Hippocampal formation (tissue), 2 donors: ENCODE data around the gene EIF5.
A peak's percentile ranks its signal among the peaks of the same experiment; 100 is the strongest.

Source experiments
- DNase-seq, 2 donors: peaks; one replicate each; lab custom pipeline; 2025; lab: John Stamatoyannopoulos, UW

The EIF5 gene

GRCh38 chr14:103370087-103370486 lies 36.0 kb downstream of the EIF5 start:
- DNase-seq, result no peak

- DNase-seq, result no peak
Measured at GRCh38 chr14:103372017-103372416, 38.0 kb downstream of the EIF5 start.

- DNase-seq, result no peak
Measured at GRCh38 chr14:103372552-103373304, 38.7 kb downstream of the EIF5 start.

- DNase-seq, result no peak
Measured at GRCh38 chr14:103374121-103374520, 40.1 kb downstream of the EIF5 start.

GRCh38 chr14:103377522-103378037 lies 43.5 kb downstream of the EIF5 start:
- DNase-seq, result no peak

GRCh38 chr14:103378038-103378854 lies 44.2 kb downstream of the EIF5 start:
- no peak for DNase-seq

- no peak for DNase-seq
Measured at GRCh38 chr14:103380719-103381377, 46.8 kb downstream of the EIF5 start.

- DNase-seq, result no peak
Measured at GRCh38 chr14:103382376-103382775, 48.3 kb downstream of the EIF5 start.

GRCh38 chr14:103384450-103385151 lies 50.6 kb downstream of the EIF5 start:
- DNase-seq, result no peak

- DNase-seq, result peak; percentile 94 to 97
Measured at GRCh38 chr14:103385152-103385928, 51.3 kb downstream of the EIF5 start, which contains the start of gene MARK3. Gene MARK3, plus strand, starts transcription at chr14:103385415. Its CDS starts 615 bp downstream, at chr14:103386030.

- peak in 1 of 2 donors; percentile 32 for DNase-seq
Measured at GRCh38 chr14:103385929-103386712, 52.1 kb downstream of the EIF5 start.

GRCh38 chr14:103386713-103387329 lies 52.8 kb downstream of the EIF5 start:
- DNase-seq, result no peak

GRCh38 chr14:103388664-103389063 lies 54.6 kb downstream of the EIF5 start:
- DNase-seq, result no peak

- DNase-seq, result no peak
Measured at GRCh38 chr14:103390605-103391004, 56.6 kb downstream of the EIF5 start.

GRCh38 chr14:103391048-103391447 lies 57.0 kb downstream of the EIF5 start:
- DNase-seq, result peak in 1 of 2 donors; percentile 36

GRCh38 chr14:103392106-103392505 lies 58.1 kb downstream of the EIF5 start:
- DNase-seq, result no peak

GRCh38 chr14:103392572-103392971 lies 58.5 kb downstream of the EIF5 start:
- no peak for DNase-seq

GRCh38 chr14:103393070-103393469 lies 59.0 kb downstream of the EIF5 start:
- no peak for DNase-seq
